ENCODE data around the gene QDPR. TPM values are rescaled to one million over a fixed set of nuclear protein-coding genes. Genes with fewer than 3 reads are reported as not detected.

QDPR gene
- total and polyA plus RNA-seq, 10 of the 15 experiments (the other 5 are each of a cell fraction or from before 2014, with no cell fraction given), result 3.0 to 27.7 (median 11.8) TPM

GRCh38 chr4:17528551-17529165 lies 16.8 kb upstream of the QDPR start:
- Histone ChIP-seq H3K27me3 (replicated peaks in 1 of 2; ENCODE audit: control insufficient read depth in 2 of 2, insufficient read depth in 2 of 2, low read length in 1 of 2) (no peaks in the 10 kb centered on the region), H4K20me1 (ENCODE audit: control insufficient read depth, insufficient read depth) (no peaks in the 10 kb centered on the region), H3K9me3 (replicated peaks; ENCODE audit: control insufficient read depth, insufficient read depth, low read length) (no peaks in the 10 kb centered on the region), H3K4me2 (ENCODE audit: control insufficient read depth, insufficient read depth) (no peak overlapping the region), H3K36me3 (ENCODE audit: control insufficient read depth in 2 of 2, insufficient read depth in 2 of 2, low read length in 1 of 2) (no peaks in the 10 kb centered on the region), H3K9ac (ENCODE audit: control insufficient read depth, insufficient read depth, low read length) (no peak overlapping the region), H3K79me2 (ENCODE audit: control insufficient read depth, insufficient read depth, low read length) (no peaks in the 10 kb centered on the region), H3K4me1 (ENCODE audit: control insufficient read depth, insufficient read depth, low read length) (no peaks in the 10 kb centered on the region), H3K4me3 (no peak overlapping the region), H3K27ac (ENCODE audit: control insufficient read depth, insufficient read depth) (no peak overlapping the region), H2AFZ (ENCODE audit: control insufficient read depth, low read depth, low read length) (no peak overlapping the region)
- ChIA-PET RAD21 (ENCODE audit: unreplicated experiment) (no interaction called here), CTCF (interaction anchor here (1.3 to 1.4 kb wide), 2 partner anchors 20 to 56 kb away, joined by 4 to 5 read pairs; no protein-coding TSS in a partner anchor), SMC1A (ENCODE audit: uncharacterized antibody, unreplicated experiment) (no interaction called here), POLR2A (no interaction called here)
- in situ Hi-C loops (cut with MboI) (no loop called here), intact Hi-C loops (cut with micrococcal nuclease; ENCODE audit: unreplicated experiment) (no loop called here)
- no TSS peak for BruUV-seq (replicated peaks)
- no peak for DNase-seq (ENCODE audit: low read depth, low spot score)
- whole genome bisulfite sequencing (ENCODE audit: insufficient coverage, insufficient replicate concordance, low lambda C conversion rate, missing lambda C conversion rate), result 59% methylated on average over 10 of the region's 10 CpGs
- no peak for FAIRE-seq
- no peak for TF ChIP-seq ZNF207 (IDR thresholded peaks at IDR 0.05; ENCODE audit: borderline replicate concordance)
- no peak for TF ChIP-seq KLF5 (IDR thresholded peaks at IDR 0.05; ENCODE audit: partially characterized antibody)
- TF ChIP-seq BCL3 (IDR thresholded peaks at IDR 0.05; ENCODE audit: borderline replicate concordance, insufficient read depth, low read depth, low read length, poor library complexity, severe bottlenecking), result no peak
- TF ChIP-seq RUNX3 (IDR thresholded peaks at IDR 0.05; ENCODE audit: low read length), result no peak
- no peak for TF ChIP-seq RB1 (IDR thresholded peaks at IDR 0.05; ENCODE audit: borderline replicate concordance)
- TF ChIP-seq PBX3 (IDR thresholded peaks at IDR 0.05; ENCODE audit: insufficient replicate concordance, low read depth, low read length), result no peak
- no peak for TF ChIP-seq CBFB (IDR thresholded peaks at IDR 0.05; ENCODE audit: low read depth)
- no peak for TF ChIP-seq RAD51 (IDR thresholded peaks at IDR 0.05)
- TF ChIP-seq HSF1 (IDR thresholded peaks at IDR 0.05; ENCODE audit: low read depth, low read length), result no peak
- no peak for TF ChIP-seq SMARCA5 (IDR thresholded peaks at IDR 0.05)
- no peak for ATAC-seq
